Measurements from ENCODE around the gene ACOX1.

The ACOX1 gene

DNA sequence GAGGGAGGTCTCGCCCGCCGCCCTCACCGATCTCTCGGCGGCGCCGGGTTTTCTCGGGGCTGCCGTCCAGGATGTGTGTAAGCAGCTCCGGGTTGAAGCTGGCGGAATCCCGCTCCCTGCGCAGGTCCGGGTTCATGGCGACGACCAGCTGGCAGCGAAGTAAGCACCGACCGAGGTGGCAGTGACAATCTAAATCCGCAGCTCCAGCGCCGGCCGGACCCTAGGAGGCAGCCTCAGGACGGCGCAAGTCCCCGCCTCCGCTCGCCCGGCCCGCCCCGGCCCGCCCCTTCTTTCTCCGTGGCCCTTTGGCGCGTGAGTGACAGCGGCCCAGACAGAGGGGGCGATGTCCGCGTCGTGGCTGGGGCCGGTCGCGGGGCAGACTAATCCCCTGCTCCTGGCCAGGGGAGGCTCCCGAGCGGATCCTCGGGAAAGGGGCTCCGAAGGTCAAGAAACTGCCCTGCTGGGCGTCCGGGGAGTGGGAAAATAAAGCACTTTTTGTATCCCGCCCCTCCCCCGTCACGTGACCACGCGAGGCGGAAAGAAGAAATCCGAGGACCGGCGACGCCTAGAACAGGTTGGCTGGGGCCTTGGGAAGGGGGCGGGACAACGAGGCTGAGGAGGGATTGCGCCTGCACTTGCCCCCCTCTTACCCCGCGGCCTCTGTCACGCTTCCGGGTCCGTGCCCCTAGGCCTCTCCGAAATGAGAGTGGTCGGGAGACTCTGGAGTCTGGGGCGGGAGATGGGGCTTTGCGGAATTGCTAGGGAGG, at the start of gene ACOX1, which contains the start of gene TEN1:
ACOX1 (minus strand) TSS at position 229 of the 767 bp plus-strand sequence; CDS start at position 136, 93 bp downstream.
TEN1 (plus strand) TSS at position 303 of the 767 bp plus-strand sequence. CDS start 6,953 bp downstream, outside the sequence.
- DNase-seq (ENCODE audit: low read depth) = peak; percentile 77

- no peak for DNase-seq (ENCODE audit: low read depth)
These were observed 48.3 kb upstream of the ACOX1 start, which contains the start of gene EVPL for GRCh38 chr17:76027159-76027839. Gene EVPL, minus strand, starts transcription at chr17:76027306. Its CDS starts 108 bp downstream, at chr17:76027198.

GRCh38 chr17:76026714-76027158, 47.8 kb upstream of the ACOX1 start:
- no peak for DNase-seq (ENCODE audit: low read depth)

DNA sequence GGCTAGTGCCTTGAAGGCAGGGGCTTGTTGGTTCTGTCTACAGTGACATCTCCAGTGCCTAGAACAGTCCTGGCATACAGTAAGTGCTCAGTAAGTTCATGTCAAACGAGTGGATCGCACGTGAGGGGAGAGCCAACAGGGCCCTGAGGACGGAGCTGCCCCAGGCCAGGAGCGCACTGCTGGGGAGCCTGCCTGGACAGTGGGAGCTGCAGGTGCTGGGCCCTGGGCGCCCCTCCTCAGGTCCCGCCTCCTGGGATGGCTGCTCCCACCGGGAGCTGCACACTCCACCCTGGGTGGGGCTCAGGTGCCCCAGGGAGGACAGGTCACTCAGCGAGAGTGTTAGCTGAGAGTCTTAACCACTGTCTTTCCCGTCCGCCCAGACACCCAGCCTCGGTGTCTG, 46.3 kb upstream of the ACOX1 start:
- DNase-seq (ENCODE audit: low read depth) = no peak

- DNase-seq (ENCODE audit: low read depth) = no peak
These were observed 45.4 kb upstream of the ACOX1 start for GRCh38 chr17:76024353-76024752.

DNA sequence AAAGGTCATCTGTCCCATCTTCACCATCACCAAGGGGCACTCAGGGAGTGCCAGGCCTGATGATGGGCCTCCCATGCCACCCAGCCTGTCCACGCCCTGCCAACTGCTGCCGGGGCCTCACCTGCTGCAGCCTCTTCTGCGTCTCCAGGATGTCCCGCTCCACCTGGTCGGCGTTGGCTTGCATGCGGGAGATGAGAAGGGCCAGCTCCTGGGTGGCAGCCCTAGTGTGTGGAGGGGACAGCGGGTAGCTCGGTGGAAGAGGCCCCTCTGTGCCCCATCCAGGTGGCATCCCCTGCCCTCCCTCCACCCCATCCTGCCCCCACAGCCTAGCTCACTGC, 44.9 kb upstream of the ACOX1 start:
- DNase-seq (ENCODE audit: low read depth) = no peak

DNA sequence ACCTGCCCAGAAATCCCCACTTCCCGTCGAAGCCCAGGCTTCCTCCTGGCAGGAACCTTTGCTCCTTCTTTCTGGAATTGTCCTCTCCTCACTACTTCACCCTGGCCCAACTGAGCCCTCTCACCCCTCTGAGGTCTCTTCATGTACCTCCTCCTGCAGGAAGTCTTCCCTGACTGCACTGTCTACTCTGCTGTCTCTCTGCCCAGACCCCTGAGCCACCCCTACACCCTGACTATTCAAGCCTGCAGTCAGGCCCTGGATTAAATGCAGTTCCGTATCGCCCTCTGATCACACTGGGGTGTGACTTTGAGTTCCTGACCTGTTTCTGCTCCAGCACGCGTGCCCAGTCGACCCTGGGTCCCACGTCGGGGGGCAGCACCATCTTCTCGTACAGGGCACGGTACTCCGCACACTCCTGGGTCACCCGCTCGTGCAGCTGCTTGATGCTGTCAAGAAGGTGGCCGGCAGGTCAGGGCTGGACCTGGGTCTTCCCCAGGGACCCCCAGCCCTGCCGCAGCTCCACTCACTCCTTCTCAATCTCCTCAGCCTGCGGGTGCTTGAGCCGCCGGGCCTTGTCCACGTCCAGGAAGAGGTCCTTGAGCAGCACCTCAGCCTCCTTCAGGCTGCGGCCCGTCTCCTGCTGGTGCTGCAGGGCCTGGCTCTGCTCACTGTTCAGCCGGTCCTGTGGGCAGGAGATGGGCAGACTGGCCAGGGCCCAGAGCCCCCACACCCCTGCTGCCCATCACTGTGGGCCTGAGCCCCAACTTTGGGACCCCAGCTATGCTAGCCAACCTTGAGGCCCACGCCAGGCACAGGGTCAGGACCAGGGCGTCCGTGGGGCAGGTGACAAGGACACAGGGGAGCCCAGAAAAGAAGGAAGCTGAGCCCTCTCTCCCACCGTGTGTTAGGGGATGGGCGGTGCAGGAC, 44.3 kb upstream of the ACOX1 start:
- no peak for DNase-seq (ENCODE audit: low read depth)

GRCh38 chr17:76022285-76022684, 43.3 kb upstream of the ACOX1 start:
- no peak for DNase-seq (ENCODE audit: low read depth)

DNA sequence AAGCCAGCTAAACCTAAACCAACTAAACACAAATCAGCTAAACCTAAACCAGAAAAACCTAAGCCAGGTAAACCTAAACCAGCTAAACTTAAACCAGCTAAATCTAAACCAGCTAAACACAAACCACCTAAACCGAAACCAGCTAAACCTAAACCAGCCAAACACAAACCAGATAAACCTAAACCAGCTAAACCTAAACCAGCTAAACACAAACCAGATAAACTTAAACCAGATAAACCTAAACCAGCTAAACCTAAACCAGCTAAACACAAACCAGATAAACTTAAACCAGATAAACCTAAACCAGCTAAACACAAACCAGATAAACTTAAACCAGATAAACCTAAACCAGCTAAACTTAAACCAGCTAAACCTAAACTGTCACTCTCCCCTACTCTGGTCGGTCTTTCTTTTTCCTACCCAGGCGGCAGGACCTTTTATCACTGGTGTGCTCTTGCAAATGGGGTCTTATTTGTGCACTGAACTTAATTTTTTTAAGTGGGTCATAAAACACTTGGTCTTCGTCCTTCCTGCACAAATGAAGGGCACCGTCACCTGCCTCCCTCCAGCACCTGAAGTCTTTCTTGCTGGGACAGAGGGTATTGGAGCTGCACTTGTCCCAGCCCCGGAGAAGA, 41.0 kb upstream of the ACOX1 start:
- DNase-seq (ENCODE audit: low read depth) = no peak

DNA sequence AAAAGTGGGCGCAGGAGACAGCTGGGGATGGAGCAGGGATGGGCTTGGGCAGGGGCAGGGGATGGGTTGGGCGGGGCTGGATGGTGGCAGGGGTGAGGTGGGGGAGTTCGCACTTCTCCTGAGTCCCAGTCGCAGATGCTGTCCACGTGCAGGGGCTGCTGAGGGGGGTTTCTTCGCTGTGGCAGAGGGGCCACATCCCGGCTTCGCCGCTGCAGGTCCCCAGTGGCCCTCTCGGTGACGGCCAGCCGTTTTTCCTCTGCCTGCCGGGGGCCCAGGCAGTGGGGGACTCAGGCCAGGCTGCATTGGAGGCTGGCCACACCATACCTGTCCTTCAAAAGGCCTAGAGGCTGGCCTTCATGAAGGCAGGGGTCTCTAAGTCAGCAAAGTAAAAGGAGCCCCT, 39.8 kb upstream of the ACOX1 start:
- DNase-seq (ENCODE audit: low read depth) = no peak

DNA sequence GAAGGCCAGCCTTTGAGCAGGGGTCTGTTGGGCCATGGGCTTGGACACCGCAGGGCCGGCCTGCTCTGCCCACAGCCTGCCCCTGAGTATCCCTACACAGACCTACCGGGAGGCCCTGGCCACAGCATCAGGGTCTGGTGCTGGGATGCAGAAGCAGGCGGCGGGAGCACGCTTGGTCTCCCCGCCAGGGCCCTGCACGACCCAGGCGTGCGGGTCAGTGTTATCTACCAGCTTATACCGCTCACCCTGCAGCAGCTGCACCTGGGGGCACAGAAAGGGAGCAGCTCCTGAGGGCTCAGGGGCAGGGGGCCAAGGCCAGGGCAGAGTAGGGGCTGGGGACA, 39.3 kb upstream of the ACOX1 start:
- no peak for DNase-seq (ENCODE audit: low read depth)

DNA sequence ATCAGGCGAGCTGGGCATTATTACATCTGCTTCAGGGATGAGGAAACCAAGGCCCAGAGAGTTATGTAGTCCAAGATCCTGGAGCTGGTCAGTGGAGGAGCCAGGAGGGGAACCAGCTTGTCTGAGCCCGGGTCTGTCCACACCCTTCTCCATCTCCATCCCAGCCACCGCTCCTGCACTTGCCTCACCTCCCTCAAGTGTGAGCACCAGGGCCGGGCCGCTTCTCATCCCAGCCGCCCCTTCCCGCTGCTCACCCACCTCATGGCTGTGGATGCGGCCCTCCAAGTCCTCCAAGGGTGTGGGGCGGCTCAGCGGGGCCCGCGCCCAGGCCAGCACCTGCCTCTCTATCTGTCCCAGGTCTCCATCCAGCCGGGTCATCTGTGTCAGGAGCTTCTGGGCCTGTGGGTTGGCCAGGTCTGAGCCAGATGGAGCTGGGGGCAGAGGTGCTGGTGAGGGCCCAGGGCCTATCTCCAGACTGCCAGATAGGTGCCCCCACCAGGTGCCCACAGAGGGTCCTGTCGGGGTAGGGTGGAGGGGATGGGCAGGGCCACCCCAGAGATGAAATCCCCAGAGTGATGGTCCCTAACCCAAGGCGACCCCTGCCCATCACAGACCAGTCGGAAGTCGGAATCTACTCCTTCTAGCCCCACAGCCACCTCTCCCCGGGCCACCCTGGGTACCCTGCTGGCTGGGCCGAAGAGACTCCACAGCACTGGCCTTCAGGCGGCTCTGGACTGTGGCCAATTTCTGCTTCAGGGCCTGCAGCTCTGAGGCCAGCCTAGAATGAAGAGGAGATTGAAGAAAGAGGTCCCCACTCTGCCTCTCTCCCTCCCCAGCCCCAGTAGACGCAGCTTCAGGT, 38.7 kb upstream of the ACOX1 start:
- DNase-seq (ENCODE audit: low read depth) = no peak

DNA sequence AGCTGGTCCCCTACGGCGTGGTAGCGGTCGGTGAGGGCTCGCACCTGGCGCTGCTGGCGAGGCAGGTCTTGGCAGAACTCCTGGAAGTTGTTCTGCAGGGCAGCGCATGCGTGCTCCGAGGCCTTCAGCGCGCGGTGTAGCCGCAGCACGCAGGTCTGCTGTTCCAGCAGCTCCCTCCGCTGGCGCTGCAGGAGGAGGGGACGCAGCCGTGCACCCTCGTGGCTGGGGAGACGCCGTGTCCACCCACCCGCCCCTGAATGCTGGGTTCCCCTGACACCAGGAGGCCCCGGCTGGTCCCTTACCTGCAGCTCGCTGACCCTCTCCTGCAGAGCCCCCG, 35.9 kb upstream of the ACOX1 start:
- DNase-seq (ENCODE audit: low read depth) = no peak

GRCh38 chr17:76014100-76014924, 35.3 kb upstream of the ACOX1 start:
- no peak for DNase-seq (ENCODE audit: low read depth)

DNA sequence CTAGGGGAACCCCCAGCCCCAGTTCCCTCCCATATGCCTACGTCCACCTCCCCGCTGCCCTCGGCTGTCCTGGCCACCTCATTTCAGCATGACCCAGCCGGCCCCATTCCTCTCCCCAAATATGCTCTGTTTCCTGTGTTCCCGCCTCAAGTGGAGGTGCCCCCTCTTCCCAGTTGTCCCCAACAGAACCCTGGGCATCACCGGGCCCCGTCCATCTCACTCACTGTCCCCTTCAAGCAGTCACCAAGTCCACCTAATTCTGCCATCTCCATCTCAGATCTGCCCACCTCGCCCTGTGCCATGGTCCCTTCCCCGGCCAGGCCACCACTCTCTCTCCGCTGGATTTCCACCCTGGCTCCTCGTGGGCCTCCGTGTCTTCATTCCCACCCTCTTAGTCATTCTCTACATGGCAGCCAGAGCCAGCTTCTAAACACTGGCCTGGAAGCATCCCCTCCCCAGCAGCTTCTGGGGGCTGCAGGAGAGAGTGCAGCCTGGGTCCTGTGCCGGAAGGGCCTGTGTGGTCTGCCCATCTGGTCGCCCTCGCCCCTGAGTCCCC, 34.5 kb upstream of the ACOX1 start:
- no peak for DNase-seq (ENCODE audit: low read depth)

GRCh38 chr17:76011951-76012350, 33.0 kb upstream of the ACOX1 start:
- DNase-seq (ENCODE audit: low read depth) = no peak

DNA sequence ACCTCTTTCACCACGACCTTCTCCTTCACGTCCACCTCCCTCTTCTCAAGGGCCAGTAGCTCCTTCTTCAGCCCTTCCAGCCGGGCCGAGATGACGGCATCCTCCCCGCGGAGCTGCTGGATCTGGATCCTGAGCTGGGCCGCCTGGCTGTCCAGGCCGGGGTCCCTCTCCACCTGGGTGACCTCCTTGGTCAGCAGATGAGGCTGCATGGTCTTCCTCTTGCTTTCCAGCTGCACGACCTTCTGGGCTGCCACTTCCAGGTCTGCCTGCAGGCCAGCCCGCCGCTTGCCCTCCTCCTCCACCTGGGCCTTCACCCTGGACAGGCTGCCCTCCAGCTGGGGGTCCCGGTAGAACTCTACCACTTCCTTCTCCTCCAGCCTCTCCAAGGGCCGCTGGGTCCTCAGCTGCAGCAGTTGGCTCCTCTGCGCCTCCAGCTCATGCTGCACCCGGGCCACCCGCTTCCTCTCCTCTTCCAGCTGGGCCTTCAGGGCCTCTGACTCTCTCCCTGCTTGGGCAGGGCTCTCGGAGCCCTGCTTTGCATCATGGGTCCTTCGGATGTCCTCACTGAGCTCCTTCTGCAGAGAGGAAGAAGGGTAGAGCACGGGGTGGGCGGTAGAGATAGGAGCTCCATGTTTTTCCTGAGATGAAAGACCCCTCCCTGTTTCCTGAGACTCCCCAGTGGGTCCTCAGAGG, 31.1 kb upstream of the ACOX1 start:
- no peak for DNase-seq (ENCODE audit: low read depth)

- no peak for DNase-seq (ENCODE audit: low read depth)
These were observed 30.5 kb upstream of the ACOX1 start for GRCh38 chr17:76009447-76009846.
